Body of pancreas (tissue), 4 donors: Measurements from ENCODE around the gene POLR3C. TPM values are rescaled to one million over a fixed set of nuclear protein-coding genes. Genes with fewer than 3 reads are reported as not detected.

Source experiments
- ATAC-seq: fragments of 150-250 bp; one replicate; pipeline ENCODE4 v1.9.1; 2016
- DNase-seq, 4 donors: peaks; one replicate each; pipeline ENCODE4 v3.0.0-alpha.2; 2019
- H3K27ac ChIP-seq, 4 donors: fragments of 200-600 bp; sonication (generic); 1 replicate in 3 of 4; 2 replicates in 1 of 4; pipeline versions ENCODE4 v1.5.1 to v1.6.1; 2016 to 2019; ENCODE audit warnings: mild to moderate bottlenecking in 1 of 4, mixed read lengths in 1 of 4, moderate library complexity in 1 of 4
- H3K27me3 ChIP-seq, 2 donors: fragments of 200-600 bp; sonication (generic); one replicate each; pipeline ENCODE4 v1.6.0; 2016; ENCODE audit warnings: mild to moderate bottlenecking in 1 of 2
- H3K36me3 ChIP-seq, 2 donors: fragments of 200-600 bp; sonication (generic); replicated peaks in 1 of 2; 2 replicates each; pipeline ENCODE4 v1.5.1; 2016; ENCODE audit warnings: low read depth in 2 of 2; ENCODE audit not compliant: insufficient read depth in 1 of 2
- H3K4me1 ChIP-seq: fragments of 200-600 bp; sonication (generic); one replicate; pipeline ENCODE4 v1.6.0; 2016
- H3K4me3 ChIP-seq, 2 donors: fragments of 200-600 bp; sonication (generic); 1 replicate in 1 of 2; 2 replicates in 1 of 2; pipeline ENCODE4 v1.5.1; 2016 to 2019
- H3K9me3 ChIP-seq, 3 donors: fragments of 200-600 bp; sonication (generic); 1 replicate in 2 of 3; 2 replicates in 1 of 3; pipeline ENCODE4 v1.5.1; 2016
- CTCF ChIP-seq, 7 experiments: fragments of 450-650 bp in 4 of 7; fragments of 200-600 bp in 3 of 7; sonication (generic) in 3 of 7; IDR thresholded peaks; one replicate each; pipeline ENCODE4 v1.5.1; 2016 to 2019; ENCODE audit warnings: antibody characterized with exemption in 7 of 7
- POLR2A ChIP-seq, 3 donors: fragments of 450-650 bp; IDR thresholded peaks; one replicate each; pipeline ENCODE4 v1.6.1; 2016; ENCODE audit warnings: antibody characterized with exemption in 3 of 3, mild to moderate bottlenecking in 2 of 3
- WGBS, 2 donors: methylation state at CpG; one replicate each; pipeline ENCODE4 v1.1.5; 2017; 5-methylcytosine and 5-hydroxymethylcytosine counted together
- intact Hi-C: fragments of 100-400 bp; cut with DNase I; formaldehyde crosslinking; loops from one replicate; pipeline ENCODE4 v1.15.1; 2023
- total RNA-seq, 2 donors: library from RNA; depleted of rRNA; stranded (reverse); fragments of >200 nt; gene quantifications; one replicate each; pipeline ENCODE4 v1.1.0, GENCODE V29; 2016

Gene POLR3C
- total RNA-seq, 2 donors from 2014 or later, result 15.6 to 31.6 TPM

DNA sequence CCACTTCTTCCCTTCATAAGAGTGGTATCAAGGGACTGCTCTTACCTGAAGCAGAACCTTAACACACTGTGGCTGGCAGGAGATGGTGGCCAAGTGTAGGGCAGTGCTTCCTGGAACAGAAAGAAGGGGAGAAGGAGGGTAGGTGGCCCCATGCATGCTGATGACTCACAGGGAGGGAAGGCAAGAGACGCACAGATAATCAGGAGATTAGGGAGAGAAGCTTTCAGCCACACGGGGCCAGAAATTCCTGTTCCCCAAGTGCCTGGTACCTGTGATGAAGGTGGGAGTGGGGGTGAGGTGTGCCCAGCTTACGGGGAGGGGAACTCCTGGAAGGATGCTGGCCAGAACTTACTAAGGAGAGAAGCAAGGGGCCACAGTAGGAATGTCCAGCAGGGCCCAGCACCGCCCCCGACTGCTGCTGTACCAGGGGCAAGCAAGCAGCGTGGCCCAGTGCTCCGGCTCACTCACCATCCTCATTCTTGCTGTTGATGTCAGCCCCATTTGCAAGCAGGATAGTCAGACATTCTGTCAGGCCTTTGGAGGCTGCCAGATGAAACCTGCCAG is 54.0 kb downstream of the POLR3C start:
- no peaks in the 10 kb centered on the region for H3K4me1 ChIP-seq
- no peak for ATAC-seq
- intact Hi-C loops, result no loop called here
- TF ChIP-seq CTCF (IDR thresholded peaks at IDR 0.05), result no peak
- no peak for TF ChIP-seq POLR2A (IDR thresholded peaks at IDR 0.05)
- no peaks in the 10 kb centered on the region for H3K36me3 ChIP-seq
- 78 to 79% methylated on average over 5 to 7 of the region's 7 CpGs for WGBS, 2 donors
- H3K27ac ChIP-seq, result no peak overlapping the region
- H3K9me3 ChIP-seq, result no peaks in the 10 kb centered on the region
- no peak for DNase-seq
- no peak overlapping the region for H3K4me3 ChIP-seq
- H3K27me3 ChIP-seq, result no peaks in the 10 kb centered on the region

- Histone ChIP-seq H3K36me3 (no peaks in the 10 kb centered on the region), H3K27me3 (no peaks in the 10 kb centered on the region), H3K4me3 (no peak overlapping the region), H3K4me1 (no peaks in the 10 kb centered on the region), H3K9me3 (no peaks in the 10 kb centered on the region), H3K27ac (no peak overlapping the region)
- no peak for TF ChIP-seq POLR2A (IDR thresholded peaks at IDR 0.05)
- no peak for TF ChIP-seq CTCF (IDR thresholded peaks at IDR 0.05)
- no peak for ATAC-seq
- intact Hi-C loops, result no loop called here
- no peak for DNase-seq
- 73 to 83% methylated on average over 2 of the region's 2 CpGs for WGBS, 2 donors
These were observed 54.7 kb downstream of the POLR3C start for GRCh38 chr1:145878724-145879123.

DNA sequence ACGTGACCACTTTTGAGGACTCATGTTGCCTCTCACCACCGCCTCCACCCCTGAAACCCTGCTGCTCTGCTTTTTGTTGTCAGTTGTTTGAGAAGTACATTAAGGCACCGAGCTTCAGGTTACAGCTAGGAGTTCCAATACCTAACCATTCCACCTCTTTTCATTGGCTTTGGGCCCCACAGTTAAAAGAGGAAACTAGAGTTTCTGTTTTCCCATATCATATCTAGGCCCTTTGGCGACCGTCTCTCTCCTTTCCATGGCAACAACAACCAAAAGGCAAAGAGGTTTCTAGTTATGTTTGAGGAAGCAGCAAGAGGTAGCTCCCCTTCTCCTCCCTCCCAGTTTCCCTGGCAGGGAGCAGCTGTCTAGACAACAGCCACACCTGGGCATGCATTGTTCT is 55.8 kb downstream of the POLR3C start:
- Histone ChIP-seq H3K9me3 (no peaks in the 10 kb centered on the region), H3K36me3 (no peaks in the 10 kb centered on the region), H3K4me3 (no peak overlapping the region), H3K27ac (no peak overlapping the region), H3K4me1 (no peaks in the 10 kb centered on the region), H3K27me3 (no peaks in the 10 kb centered on the region)
- intact Hi-C loops, result no loop called here
- 50 to 62% methylated on average over 5 of the region's 5 CpGs for WGBS, 2 donors
- DNase-seq (no peak), ATAC-seq (no peak)
- TF ChIP-seq POLR2A (IDR thresholded peaks at IDR 0.05) (no peak), CTCF (IDR thresholded peaks at IDR 0.05) (no peak)

DNA sequence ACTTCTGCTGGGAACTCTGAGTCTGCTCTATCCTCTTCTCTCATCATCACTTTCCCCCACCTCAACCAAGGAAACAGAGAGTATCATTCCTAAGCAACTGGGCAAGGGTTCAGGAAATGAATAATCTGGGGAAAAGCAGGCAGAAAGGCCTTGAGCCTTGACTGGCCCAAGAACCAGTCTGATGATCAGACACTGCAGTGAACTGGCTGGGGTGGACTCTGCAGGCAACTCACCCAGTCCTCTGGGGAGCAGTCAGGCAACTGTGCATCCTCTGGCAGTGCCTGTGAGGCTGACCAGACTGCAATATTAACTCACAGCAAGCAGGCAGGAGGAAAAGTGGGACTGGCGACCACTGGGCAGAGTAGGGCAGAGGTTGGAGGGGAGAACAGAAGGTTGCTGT is 60.7 kb downstream of the POLR3C start:
- 94 to 100% methylated on average over 1 of the region's 1 CpG for WGBS, 2 donors
- no peaks in the 10 kb centered on the region for H3K36me3 ChIP-seq
- no peak for DNase-seq

More for the DNA sequence above, 60.7 kb downstream of the POLR3C start:
- ATAC-seq, result no peak
- intact Hi-C loops, result no loop called here
- TF ChIP-seq POLR2A (IDR thresholded peaks at IDR 0.05), result no peak
- no peak for TF ChIP-seq CTCF (IDR thresholded peaks at IDR 0.05)
- no peaks in the 10 kb centered on the region for H3K9me3 ChIP-seq
- no peaks in the 10 kb centered on the region for H3K27me3 ChIP-seq
- no peak overlapping the region for H3K4me3 ChIP-seq
- no peak overlapping the region for H3K27ac ChIP-seq
- peaks cover 18% of the 10 kb centered on the region for H3K4me1 ChIP-seq
